ENCODE measurements around the gene DUSP11. TPM values are rescaled to one million over a fixed set of nuclear protein-coding genes. Genes with fewer than 3 reads are reported as not detected.

The DUSP11 gene
- total and polyA plus RNA-seq, 9 of the 15 experiments (the other 6 are each of a cell fraction or from before 2014, with no cell fraction given), result 20.7 to 79.8 (median 29.3) TPM

- TF ChIP-seq GTF2E2 (tag; IDR thresholded peaks at IDR 0.05), result no peak
- no peak for TF ChIP-seq ZNF696 (CRISPR knock-in tag; conservative IDR thresholded peaks at IDR 0.05)
- no peak for TF ChIP-seq ZNF830 (CRISPR knock-in tag; IDR thresholded peaks at IDR 0.05)
- TF ChIP-seq ZNF311 (CRISPR knock-in tag; IDR thresholded peaks at IDR 0.05), result no peak
- peak; percentile 59 for TF ChIP-seq SAP30 (IDR thresholded peaks at IDR 0.05; ENCODE audit: borderline replicate concordance, insufficient read depth, low read depth, low read length, poor library complexity, severe bottlenecking)
- no peak for TF ChIP-seq PYGO2 (tag; IDR thresholded peaks at IDR 0.05)
- no peak for TF ChIP-seq SAFB2 (IDR thresholded peaks at IDR 0.05; ENCODE audit: borderline replicate concordance, low read depth, low read length, severe bottlenecking)
- no peak for TF ChIP-seq ZBTB17 (CRISPR knock-in tag; IDR thresholded peaks at IDR 0.05)
- no peak for TF ChIP-seq GABPA (tag; conservative IDR thresholded peaks at IDR 0.05; ENCODE audit: low read depth)
- TF ChIP-seq STAT5B (CRISPR knock-in tag; IDR thresholded peaks at IDR 0.05), result no peak
- no peak for TF ChIP-seq TAL1 (IDR thresholded peaks at IDR 0.05)
- no peak for TF ChIP-seq TSHZ1 (CRISPR knock-in tag; IDR thresholded peaks at IDR 0.05)
- TF ChIP-seq SMC3 (conservative IDR thresholded peaks at IDR 0.05; ENCODE audit: insufficient read depth, low read depth, low read length), result peak; percentile 64
- TF ChIP-seq NCOA4 (IDR thresholded peaks at IDR 0.05; ENCODE audit: partially characterized antibody), result no peak
- TF ChIP-seq HNRNPL (IDR thresholded peaks at IDR 0.05; ENCODE audit: low read depth, low read length), result no peak
- no peak for TF ChIP-seq SRSF1 (IDR thresholded peaks at IDR 0.05; ENCODE audit: low read depth, low read length)
- no peak for TF ChIP-seq SIX5 (IDR thresholded peaks at IDR 0.05; ENCODE audit: borderline replicate concordance in 1 of 2, insufficient read depth in 1 of 2, low read depth in 1 of 2, low read length in 2 of 2)
- no peak for TF ChIP-seq LEF1 (IDR thresholded peaks at IDR 0.05)
- peak; percentile 96 for TF ChIP-seq CREB3L1 (IDR thresholded peaks at IDR 0.05; ENCODE audit: borderline replicate concordance, low read depth)
- TF ChIP-seq TEAD2 (tag; IDR thresholded peaks at IDR 0.05), result no peak
- TF ChIP-seq MTA2 (IDR thresholded peaks at IDR 0.05; ENCODE audit: low read depth), result no peak
- TF ChIP-seq COPS2 (conservative IDR thresholded peaks at IDR 0.05), result no peak
- no peak for TF ChIP-seq ZKSCAN8 (CRISPR knock-in tag; IDR thresholded peaks at IDR 0.05)
- no peak for TF ChIP-seq RBM15 (IDR thresholded peaks at IDR 0.05; ENCODE audit: insufficient read depth, low read length)
- no peak for TF ChIP-seq KDM4B (IDR thresholded peaks at IDR 0.05; ENCODE audit: borderline replicate concordance in 2 of 2, low read depth in 1 of 2)
These were observed at the start of gene DUSP11 (continued) for GRCh38 chr2:73779467-73780236.
